Glutamatergic neuron (in vitro differentiated cells): Measurements from ENCODE around the gene SERPINA9. TPM values are rescaled to one million over a fixed set of nuclear protein-coding genes. Genes with fewer than 3 reads are reported as not detected.
"Not testable (repeated sequence)": the region's sequence is repeated elsewhere in the genome, so short reads cannot be mapped to it uniquely, and the experiment has no call there.

Experiments
- DNase-seq: peaks from one replicate; pipeline ENCODE4 v3.0.0; 2022
- H3K27ac Mint-ChIP-seq: one replicate; pipeline ENCODE4 v1.8.0; 2020; ENCODE audit warnings: mild to moderate bottlenecking, mixed read lengths, inconsistent platforms; ENCODE audit not compliant: unreplicated experiment
- H3K27me3 Mint-ChIP-seq: one replicate; pipeline ENCODE4 v1.8.0; 2020; ENCODE audit warnings: mild to moderate bottlenecking, moderate library complexity, mixed read lengths, inconsistent platforms; ENCODE audit not compliant: unreplicated experiment
- H3K36me3 Mint-ChIP-seq: one replicate; pipeline ENCODE4 v1.8.0; 2020; ENCODE audit warnings: mild to moderate bottlenecking, mixed read lengths, inconsistent platforms; ENCODE audit not compliant: unreplicated experiment
- H3K4me1 Mint-ChIP-seq: one replicate; pipeline ENCODE4 v1.8.0; 2020; ENCODE audit warnings: mild to moderate bottlenecking, low read depth, mixed read lengths, inconsistent platforms; ENCODE audit not compliant: unreplicated experiment
- H3K4me3 Mint-ChIP-seq: one replicate; pipeline ENCODE4 v1.8.0; 2020; ENCODE audit warnings: mild to moderate bottlenecking, mixed read lengths, inconsistent platforms; ENCODE audit not compliant: unreplicated experiment
- H3K9me3 Mint-ChIP-seq: one replicate; pipeline ENCODE4 v1.8.0; 2020; ENCODE audit warnings: mild to moderate bottlenecking, moderate library complexity, mixed read lengths, inconsistent platforms; ENCODE audit not compliant: unreplicated experiment
- CTCF ChIP-seq: fragments of 200-600 bp; sonication (generic); IDR thresholded peaks from one replicate; pipeline ENCODE4 v1.5.0; 2021; ENCODE audit not compliant: partially characterized antibody, unreplicated experiment
- total RNA-seq: library from RNA; stranded (reverse); fragmentation: NEBNext Ultra II Directional; extraction: Animal tissue kit (Norgen Biotek cat#: 25700); gene quantifications from one replicate; pipeline ENCODE4 v1.2.1, GENCODE V29; 2021; ENCODE audit not compliant: unreplicated experiment

Gene SERPINA9
- total RNA-seq, 1 donor from 2014 or later: not detected

GRCh38 chr14:94483729-94484275 lies 7.8 kb upstream of the SERPINA9 start:
- TF ChIP-seq CTCF: no peak
- H3K36me3 Mint-ChIP-seq: no peaks in the 10 kb centered on the region
- H3K4me1 Mint-ChIP-seq: peaks cover 5% of the 10 kb centered on the region
- peaks cover 2% of the 10 kb centered on the region for H3K9me3 Mint-ChIP-seq
- no peak overlapping the region for H3K27ac Mint-ChIP-seq
- DNase-seq: no peak
- no peak overlapping the region for H3K4me3 Mint-ChIP-seq
- peaks cover 13% of the 10 kb centered on the region for H3K27me3 Mint-ChIP-seq

GRCh38 chr14:94483071-94483451 lies 7.1 kb upstream of the SERPINA9 start:
- Mint-ChIP-seq H3K27me3 (peaks cover 11% of the 10 kb centered on the region), H3K4me3 (no peak overlapping the region), H3K36me3 (no peaks in the 10 kb centered on the region), H3K4me1 (peaks cover 5% of the 10 kb centered on the region), H3K9me3 (peaks cover 2% of the 10 kb centered on the region), H3K27ac (no peak overlapping the region)
- no peak for TF ChIP-seq CTCF
- DNase-seq: no peak

- not testable (repeated sequence) for DNase-seq, H3K9me3 Mint-ChIP-seq, H3K4me1 Mint-ChIP-seq, H3K4me3 Mint-ChIP-seq, H3K27ac Mint-ChIP-seq, H3K36me3 Mint-ChIP-seq
- H3K27me3 Mint-ChIP-seq: peaks cover 11% of the 10 kb centered on the region
These were observed 6.4 kb upstream of the SERPINA9 start for GRCh38 chr14:94482132-94483070.

- DNase-seq: no peak
- Mint-ChIP-seq H3K36me3 (no peaks in the 10 kb centered on the region), H3K4me1 (peaks cover 5% of the 10 kb centered on the region), H3K9me3 (peaks cover 2% of the 10 kb centered on the region), H3K4me3 (no peak overlapping the region), H3K27ac (no peak overlapping the region), H3K27me3 (peaks cover 11% of the 10 kb centered on the region)
- TF ChIP-seq CTCF: no peak
These were observed 5.6 kb upstream of the SERPINA9 start for GRCh38 chr14:94481468-94482131.

GRCh38 chr14:94480809-94481208 lies 4.8 kb upstream of the SERPINA9 start:
- peaks cover 2% of the 10 kb centered on the region for H3K9me3 Mint-ChIP-seq

More at GRCh38 chr14:94480809-94481208, 4.8 kb upstream of the SERPINA9 start:
- DNase-seq: no peak
- Mint-ChIP-seq H3K4me3 (no peak overlapping the region), H3K27me3 (peaks cover 9% of the 10 kb centered on the region), H3K36me3 (no peaks in the 10 kb centered on the region), H3K27ac (no peak overlapping the region), H3K4me1 (no peaks in the 10 kb centered on the region)
- no peak for TF ChIP-seq CTCF
